Mucosa of rectum (tissue), 2 donors: ENCODE measurements around the gene MEF2C.

Experiments
- H3K27ac ChIP-seq, 2 donors: one replicate each; pipeline ENCODE4 v1.7.0; 2013; ENCODE audit warnings: inconsistent platforms in 2 of 2, low read depth in 2 of 2, low read length in 2 of 2
- H3K27me3 ChIP-seq, 2 donors: one replicate each; pipeline ENCODE4 v1.7.0; 2013; ENCODE audit warnings: low read length in 2 of 2; ENCODE audit not compliant: control insufficient read depth in 2 of 2, insufficient read depth in 2 of 2
- H3K36me3 ChIP-seq, 2 donors: one replicate each; pipeline ENCODE4 v1.7.0; 2013; ENCODE audit warnings: low read length in 2 of 2; ENCODE audit not compliant: control insufficient read depth in 2 of 2, insufficient read depth in 2 of 2
- H3K4me1 ChIP-seq, 2 donors: one replicate each; pipeline ENCODE4 v1.7.0; 2013; ENCODE audit warnings: low read length in 2 of 2, mild to moderate bottlenecking in 1 of 2; ENCODE audit not compliant: control insufficient read depth in 2 of 2, insufficient read depth in 2 of 2
- H3K4me3 ChIP-seq, 2 donors: one replicate each; pipeline ENCODE4 v1.7.0; 2013; ENCODE audit warnings: low read length in 2 of 2
- H3K9ac ChIP-seq, 2 donors: one replicate each; pipeline ENCODE4 v1.7.0; 2013; ENCODE audit warnings: low read length in 2 of 2, low read depth in 1 of 2, mild to moderate bottlenecking in 1 of 2
- H3K9me3 ChIP-seq, 2 donors: one replicate each; pipeline ENCODE4 v1.7.0; 2013; ENCODE audit warnings: low read length in 2 of 2; ENCODE audit not compliant: control insufficient read depth in 2 of 2
- donor health status: healthy.
- donor health status: Normal muscosa, but diverticular disease.

Gene MEF2C

DNA sequence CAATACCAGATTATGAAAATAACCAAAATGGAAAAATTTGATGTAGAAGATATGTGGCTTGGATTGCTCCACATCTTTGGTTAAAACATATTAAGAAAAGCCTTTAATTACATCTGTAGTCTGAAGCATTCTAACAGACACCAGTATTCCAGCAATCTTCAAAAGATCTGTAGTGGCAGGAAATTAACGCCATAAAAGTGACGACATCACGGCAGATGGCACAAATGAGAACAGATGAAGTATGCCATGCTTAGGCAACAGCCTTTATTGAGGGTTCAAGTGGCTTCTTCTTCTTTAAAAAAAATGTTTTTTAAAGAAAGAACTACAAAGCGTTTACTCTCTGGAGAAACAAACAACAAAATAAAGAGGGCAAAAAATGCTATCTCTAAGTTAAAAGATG, 164.2 kb downstream of the MEF2C start:
- Histone ChIP-seq H3K4me1 (no peaks in the 10 kb centered on the region), H3K27me3 (no peaks in the 10 kb centered on the region), H3K4me3 (no peak overlapping the region), H3K36me3 (peaks cover 6 to 17% of the 10 kb centered on the region in 2 donors), H3K27ac (no peak overlapping the region), H3K9ac (no peak overlapping the region), H3K9me3 (no peaks in the 10 kb centered on the region)

- Histone ChIP-seq H3K9ac (no peak overlapping the region), H3K9me3 (no peaks in the 10 kb centered on the region), H3K4me1 (no peaks in the 10 kb centered on the region), H3K4me3 (no peak overlapping the region), H3K27me3 (no peaks in the 10 kb centered on the region), H3K36me3 (peaks cover 0 to 7% of the 10 kb centered on the region in 2 donors), H3K27ac (no peak overlapping the region)
Observed at GRCh38 chr5:88716101-88716500, 166.9 kb downstream of the MEF2C start.

DNA sequence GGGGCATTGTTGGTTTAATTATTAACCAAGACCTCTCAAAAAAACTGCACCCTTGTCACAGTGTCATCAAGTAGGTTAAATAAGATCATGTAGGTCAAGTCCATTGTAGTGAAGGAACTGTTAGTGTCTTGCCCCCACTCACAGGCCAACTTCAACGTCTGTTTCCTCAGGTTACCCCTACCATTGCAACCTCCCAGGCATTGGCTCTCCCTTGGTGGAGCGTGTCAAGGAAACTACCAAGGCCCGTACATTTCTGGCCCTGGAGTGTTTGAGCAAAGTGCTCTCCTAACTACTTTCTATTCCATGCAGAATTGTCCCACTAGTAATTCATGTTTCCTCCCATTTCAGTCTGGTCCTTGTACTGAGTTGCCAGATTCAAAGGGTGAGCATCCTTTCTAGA, 167.5 kb downstream of the MEF2C start:
- Histone ChIP-seq H3K9ac (no peak overlapping the region), H3K36me3 (peaks cover 0 to 2% of the 10 kb centered on the region in 2 donors), H3K4me1 (no peaks in the 10 kb centered on the region), H3K27ac (no peak overlapping the region), H3K9me3 (no peaks in the 10 kb centered on the region), H3K27me3 (no peaks in the 10 kb centered on the region), H3K4me3 (no peak overlapping the region)

GRCh38 chr5:88713818-88714217, 169.2 kb downstream of the MEF2C start:
- no peak overlapping the region for H3K4me3 ChIP-seq
- H3K4me1 ChIP-seq = no peaks in the 10 kb centered on the region
- no peaks in the 10 kb centered on the region for H3K9me3 ChIP-seq
- H3K27ac ChIP-seq = no peak overlapping the region
- H3K9ac ChIP-seq = no peak overlapping the region
- no peaks in the 10 kb centered on the region for H3K36me3 ChIP-seq
- H3K27me3 ChIP-seq = no peaks in the 10 kb centered on the region

GRCh38 chr5:88708682-88709398, 174.1 kb downstream of the MEF2C start:
- no peaks in the 10 kb centered on the region for H3K36me3 ChIP-seq
- no peak overlapping the region for H3K4me3 ChIP-seq
- H3K4me1 ChIP-seq = no peaks in the 10 kb centered on the region
- H3K27me3 ChIP-seq = no peaks in the 10 kb centered on the region
- H3K9me3 ChIP-seq = no peaks in the 10 kb centered on the region
- no peak overlapping the region for H3K9ac ChIP-seq
- no peak overlapping the region for H3K27ac ChIP-seq

- Histone ChIP-seq H3K9me3 (no peaks in the 10 kb centered on the region), H3K36me3 (no peaks in the 10 kb centered on the region), H3K4me3 (no peak overlapping the region), H3K27me3 (no peaks in the 10 kb centered on the region), H3K27ac (no peak overlapping the region), H3K4me1 (no peaks in the 10 kb centered on the region), H3K9ac (no peak overlapping the region)
Observed at GRCh38 chr5:88708021-88708420, 175.0 kb downstream of the MEF2C start.

- H3K9me3 ChIP-seq = no peaks in the 10 kb centered on the region
- no peak overlapping the region for H3K27ac ChIP-seq
- no peaks in the 10 kb centered on the region for H3K4me1 ChIP-seq
- H3K27me3 ChIP-seq = no peaks in the 10 kb centered on the region
- no peak overlapping the region for H3K4me3 ChIP-seq
- H3K36me3 ChIP-seq = no peaks in the 10 kb centered on the region
- no peak overlapping the region for H3K9ac ChIP-seq
Observed at GRCh38 chr5:88707216-88707965, 175.6 kb downstream of the MEF2C start.

- H3K4me1 ChIP-seq = no peaks in the 10 kb centered on the region
- H3K9me3 ChIP-seq = no peaks in the 10 kb centered on the region
- no peak overlapping the region for H3K9ac ChIP-seq
- H3K27ac ChIP-seq = no peak overlapping the region
- peaks cover 0 to 14% of the 10 kb centered on the region in 2 donors for H3K27me3 ChIP-seq
- H3K36me3 ChIP-seq = no peaks in the 10 kb centered on the region
- no peak overlapping the region for H3K4me3 ChIP-seq
Observed at GRCh38 chr5:88702332-88702731, 180.7 kb downstream of the MEF2C start.

GRCh38 chr5:88700121-88700520, 182.9 kb downstream of the MEF2C start:
- Histone ChIP-seq H3K4me3 (no peak overlapping the region), H3K9me3 (no peaks in the 10 kb centered on the region), H3K9ac (no peak overlapping the region), H3K4me1 (no peaks in the 10 kb centered on the region), H3K27ac (no peak overlapping the region), H3K27me3 (peaks cover 5 to 26% of the 10 kb centered on the region in 2 donors), H3K36me3 (no peaks in the 10 kb centered on the region)

DNA sequence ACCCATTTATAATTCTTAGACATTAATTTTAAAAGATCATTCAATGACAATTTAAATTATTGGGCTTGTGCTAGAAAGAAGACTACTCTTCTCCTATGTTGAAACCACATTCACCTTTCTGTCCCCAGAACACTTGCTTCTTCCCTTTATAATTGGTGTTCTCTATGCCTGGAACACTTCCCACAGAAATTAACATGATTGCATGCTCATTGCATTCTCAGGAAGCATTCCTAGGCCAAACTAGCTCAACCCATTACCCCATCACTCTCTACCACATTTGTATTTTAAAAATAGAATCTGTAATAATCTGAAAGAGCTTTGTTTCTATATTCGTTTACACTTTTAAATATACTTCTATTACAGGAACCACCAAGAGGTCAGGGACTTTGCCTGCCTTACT, 184.7 kb downstream of the MEF2C start:
- H3K4me1 ChIP-seq = no peaks in the 10 kb centered on the region
- peaks cover 14 to 37% of the 10 kb centered on the region in 2 donors for H3K27me3 ChIP-seq
- no peaks in the 10 kb centered on the region for H3K9me3 ChIP-seq
- no peak overlapping the region for H3K27ac ChIP-seq
- no peak overlapping the region for H3K9ac ChIP-seq
- no peaks in the 10 kb centered on the region for H3K36me3 ChIP-seq
- no peak overlapping the region for H3K4me3 ChIP-seq
